Fibroblast of skin of abdomen (primary cell): ENCODE results near the gene UFSP1.
"Not testable (repeated sequence)": the region's sequence is repeated elsewhere in the genome, so short reads cannot be mapped to it uniquely, and the experiment has no call there.

Experiments
- DNase-seq: peaks from one replicate; pipeline ENCODE4 v3.0.0-alpha.2; 2013

The UFSP1 gene

GRCh38 chr7:100854899-100855298, 34.6 kb downstream of the UFSP1 start:
- DNase-seq: not testable (repeated sequence)

- no peak for DNase-seq
These were observed 35.2 kb downstream of the UFSP1 start for GRCh38 chr7:100854146-100854895.

- DNase-seq: peak; percentile 92
These were observed 37.3 kb downstream of the UFSP1 start, which contains the start of gene SLC12A9 for GRCh38 chr7:100852048-100852872. Gene SLC12A9 (plus strand): TSS chr7:100852713. CDS start chr7:100854198, 1,485 bp downstream.

GRCh38 chr7:100847360-100847759, 42.2 kb downstream of the UFSP1 start:
- DNase-seq: no peak

- DNase-seq: no peak
These were observed 48.9 kb downstream of the UFSP1 start for GRCh38 chr7:100840470-100841100.

- DNase-seq: no peak
These were observed 50.2 kb downstream of the UFSP1 start for GRCh38 chr7:100839361-100839760.
